NOMO-1 treated with dmso at 0.1 percent for 144 hours (cell line): ENCODE measurements around the gene PKP1.

Experiments
- DNase-seq: peaks from one replicate; lab custom pipeline; 2025; ENCODE audit not compliant: unreplicated experiment; lab: John Stamatoyannopoulos, UW

Gene PKP1

GRCh38 chr1:201349092-201349491, 65.8 kb downstream of the PKP1 start:
- DNase-seq, result no peak

GRCh38 chr1:201350361-201350725, 67.0 kb downstream of the PKP1 start:
- DNase-seq, result no peak

GRCh38 chr1:201350884-201351283, 67.6 kb downstream of the PKP1 start:
- DNase-seq, result no peak

GRCh38 chr1:201351617-201352016, 68.3 kb downstream of the PKP1 start:
- no peak for DNase-seq

GRCh38 chr1:201353186-201353940, 70.1 kb downstream of the PKP1 start:
- no peak for DNase-seq

GRCh38 chr1:201354151-201354900, 71.0 kb downstream of the PKP1 start:
- no peak for DNase-seq

GRCh38 chr1:201354901-201355295, 71.6 kb downstream of the PKP1 start:
- no peak for DNase-seq

GRCh38 chr1:201355471-201355870, 72.2 kb downstream of the PKP1 start:
- DNase-seq, result no peak

- DNase-seq, result no peak
These were observed 72.9 kb downstream of the PKP1 start for GRCh38 chr1:201356236-201356635.

- no peak for DNase-seq
These were observed 73.4 kb downstream of the PKP1 start for GRCh38 chr1:201356701-201357100.

- no peak for DNase-seq
These were observed 73.9 kb downstream of the PKP1 start for GRCh38 chr1:201357211-201357610.

- no peak for DNase-seq
These were observed 74.5 kb downstream of the PKP1 start for GRCh38 chr1:201357636-201358348.

GRCh38 chr1:201358596-201358995, 75.3 kb downstream of the PKP1 start:
- DNase-seq, result no peak

- no peak for DNase-seq
These were observed 75.9 kb downstream of the PKP1 start for GRCh38 chr1:201359031-201359872.

- no peak for DNase-seq
These were observed 76.5 kb downstream of the PKP1 start for GRCh38 chr1:201359873-201360210.

GRCh38 chr1:201360486-201360885, 77.2 kb downstream of the PKP1 start:
- no peak for DNase-seq

GRCh38 chr1:201360901-201361651, 77.8 kb downstream of the PKP1 start:
- DNase-seq, result no peak

GRCh38 chr1:201361652-201362504, 78.6 kb downstream of the PKP1 start:
- no peak for DNase-seq

- DNase-seq, result no peak
These were observed 79.6 kb downstream of the PKP1 start for GRCh38 chr1:201362906-201363305.

GRCh38 chr1:201363467-201363866, 80.2 kb downstream of the PKP1 start:
- DNase-seq, result no peak
